WTC11 (cell line): ENCODE results near the gene C6orf136. TPM values are rescaled to one million over a fixed set of nuclear protein-coding genes. Genes with fewer than 3 reads are reported as not detected.

ENCODE experiments used
- ATAC-seq: fragments of 200-7000 bp; cut with Tn5 transposase; 2 replicates; pipeline ENCODE4 v1.10.0; 2021; ENCODE audit warnings: mild to moderate bottlenecking, moderate library complexity
- CTCF ChIA-PET: fragments of 300-600 bp; sonication (Branson Sonifier 250); formaldehyde crosslinking; loops from one replicate; lab custom pipeline; 2021; ENCODE audit warnings: antibody characterized with exemption; lab: Charles Lee
- POLR2A ChIA-PET: fragments of 350-600 bp; sonication (Branson Sonifier 250); formaldehyde crosslinking; loops from one replicate; lab custom pipeline; 2021; ENCODE audit warnings: antibody characterized with exemption; lab: Charles Lee
- DNase-seq: peaks from one replicate; pipeline ENCODE4 v3.0.0; 2021; ENCODE audit warnings: low spot score
- H3K27ac Mint-ChIP-seq: 2 replicates; pipeline ENCODE4 v1.8.0; 2021; ENCODE audit warnings: mixed read lengths
- H3K27me3 Mint-ChIP-seq: 2 replicates; pipeline ENCODE4 v1.8.0; 2021; ENCODE audit warnings: low read depth, mild to moderate bottlenecking, moderate library complexity, mixed read lengths
- H3K36me3 Mint-ChIP-seq: 2 replicates; pipeline ENCODE4 v1.8.0; 2021; ENCODE audit warnings: mixed read lengths
- H3K4me1 Mint-ChIP-seq: 2 replicates; pipeline ENCODE4 v1.8.0; 2022; ENCODE audit warnings: mixed read lengths
- H3K4me3 Mint-ChIP-seq: 2 replicates; pipeline ENCODE4 v1.8.0; 2021; ENCODE audit warnings: mild to moderate bottlenecking, moderate library complexity, mixed read lengths
- H3K9me3 Mint-ChIP-seq: 2 replicates; pipeline ENCODE4 v1.8.0; 2021; ENCODE audit warnings: mixed read lengths
- ARID4B ChIP-seq: sonication (generic); formaldehyde crosslinking; IDR thresholded peaks from 2 replicates; pipeline ENCODE4 v1.8.0; 2023; ENCODE audit warnings: missing genetic modification reagents, mild to moderate bottlenecking, borderline replicate concordance
- ERG ChIP-seq: fragments of 250-450 bp; sonication (Bioruptor Pico); IDR thresholded peaks from 2 replicates; pipeline ENCODE4 v1.8.0; 2021; ENCODE audit warnings: mild to moderate bottlenecking
- ESRRA ChIP-seq: sonication (generic); formaldehyde crosslinking; IDR thresholded peaks from 2 replicates; pipeline ENCODE4 v1.8.1; 2022; ENCODE audit warnings: mild to moderate bottlenecking, missing genetic modification reagents, borderline replicate concordance
- FOXJ3 ChIP-seq: sonication (generic); formaldehyde crosslinking; IDR thresholded peaks from 2 replicates; pipeline ENCODE4 v1.9.0; 2021; ENCODE audit warnings: missing genetic modification reagents, mild to moderate bottlenecking, borderline replicate concordance
- MLX ChIP-seq: sonication (generic); formaldehyde crosslinking; IDR thresholded peaks from 2 replicates; pipeline ENCODE4 v1.8.1; 2023; ENCODE audit warnings: mild to moderate bottlenecking, missing genetic modification reagents, moderate library complexity
- NFATC4 ChIP-seq: fragments of 250-450 bp; sonication (Bioruptor Pico); IDR thresholded peaks from 2 replicates; pipeline ENCODE4 v1.9.0; 2021; ENCODE audit warnings: mild to moderate bottlenecking
- PRDM15 ChIP-seq: sonication (generic); formaldehyde crosslinking; IDR thresholded peaks from 2 replicates; pipeline ENCODE4 v1.8.0; 2022; ENCODE audit warnings: missing genetic modification reagents
- PREB ChIP-seq: sonication (generic); formaldehyde crosslinking; IDR thresholded peaks from 2 replicates; pipeline ENCODE4 v1.8.1; 2022; ENCODE audit warnings: mild to moderate bottlenecking, missing genetic modification reagents, moderate library complexity, borderline replicate concordance
- SP1 ChIP-seq: sonication (generic); formaldehyde crosslinking; conservative IDR thresholded peaks from 2 replicates; pipeline ENCODE4 v1.8.1; 2022; ENCODE audit warnings: missing genetic modification reagents
- USF1 ChIP-seq: sonication (generic); formaldehyde crosslinking; IDR thresholded peaks from 2 replicates; pipeline ENCODE4 v1.8.0; 2022; ENCODE audit warnings: mild to moderate bottlenecking, missing genetic modification reagents
- ZBTB43 ChIP-seq: sonication (generic); formaldehyde crosslinking; IDR thresholded peaks from 2 replicates; pipeline ENCODE4 v1.8.1; 2023; ENCODE audit warnings: mild to moderate bottlenecking, missing genetic modification reagents
- ZNF121 ChIP-seq: sonication (generic); formaldehyde crosslinking; IDR thresholded peaks from 2 replicates; pipeline ENCODE4 v1.8.0; 2023; ENCODE audit warnings: missing genetic modification reagents
- ZNF232 ChIP-seq: sonication (generic); formaldehyde crosslinking; IDR thresholded peaks from 2 replicates; pipeline ENCODE4 v1.8.0; 2022; ENCODE audit warnings: mild to moderate bottlenecking, missing genetic modification reagents
- ZNF263 ChIP-seq: sonication (generic); formaldehyde crosslinking; IDR thresholded peaks from 2 replicates; pipeline ENCODE4 v1.8.1; 2022; ENCODE audit warnings: low read depth, mild to moderate bottlenecking, moderate library complexity, missing genetic modification reagents
- ZNF396 ChIP-seq: fragments of 250-450 bp; sonication (Bioruptor Pico); IDR thresholded peaks from 2 replicates; pipeline ENCODE4 v1.8.0; 2021; ENCODE audit warnings: mild to moderate bottlenecking, moderate library complexity, borderline replicate concordance
- ZNF416 ChIP-seq: fragments of 250-450 bp; sonication (Bioruptor Pico); IDR thresholded peaks from 2 replicates; pipeline ENCODE4 v1.9.0; 2021; ENCODE audit warnings: mild to moderate bottlenecking, inconsistent platforms
- ZSCAN18 ChIP-seq: fragments of 250-450 bp; sonication (Bioruptor Pico); IDR thresholded peaks from 2 replicates; pipeline ENCODE4 v2.1.2; 2022; ENCODE audit warnings: mild to moderate bottlenecking, moderate library complexity
- total RNA-seq: library from RNA; stranded (reverse); gene quantifications from 3 replicates; pipeline ENCODE4 v1.2.3, GENCODE V29; 2021

Gene C6orf136
- total RNA-seq, 1 experiment from 2014 or later: 26.5 TPM

GRCh38 chr6:30640481-30640880, 6.5 kb upstream of the C6orf136 start:
- Mint-ChIP-seq H3K36me3 (peaks cover 30% of the 10 kb centered on the region), H3K4me3 (no peak overlapping the region), H3K9me3 (no peaks in the 10 kb centered on the region), H3K27ac (no peak overlapping the region), H3K4me1 (peaks cover 2% of the 10 kb centered on the region), H3K27me3 (no peaks in the 10 kb centered on the region)
- DNase-seq (no peak), ATAC-seq (no peak)
- ChIA-PET POLR2A (no interaction called here), CTCF (interaction anchor here (1.5 kb wide), 1 partner anchor 39 kb away, joined by 4 read pairs; no protein-coding TSS in a partner anchor)
- no peak for TF ChIP-seq ZSCAN18 (CRISPR knock-in tag)
- TF ChIP-seq ARID4B (CRISPR knock-in tag): no peak

- POLR2A ChIA-PET: no interaction called here
- Mint-ChIP-seq H3K36me3 (peaks cover 28% of the 10 kb centered on the region), H3K27ac (peak overlapping the region; percentile 27; the same call in 1 of the 2 replicates), H3K9me3 (no peaks in the 10 kb centered on the region), H3K27me3 (no peaks in the 10 kb centered on the region), H3K4me1 (peaks cover 8% of the 10 kb centered on the region), H3K4me3 (no peak overlapping the region)
- no peak for ATAC-seq
- no peak for DNase-seq
- CTCF ChIA-PET: interaction anchor here (1.5 kb wide), 1 partner anchor 38 kb away, joined by 4 read pairs; no protein-coding TSS in a partner anchor
- TF ChIP-seq PRDM15 (CRISPR knock-in tag) (no peak), ZNF263 (CRISPR knock-in tag) (no peak), ZSCAN18 (CRISPR knock-in tag) (no peak), MLX (CRISPR knock-in tag) (no peak), FOXJ3 (CRISPR knock-in tag) (no peak), NFATC4 (CRISPR knock-in tag) (no peak), SP1 (CRISPR knock-in tag) (no peak), ZBTB43 (CRISPR knock-in tag) (no peak), PREB (CRISPR knock-in tag) (no peak), ZNF121 (no peak), ERG (CRISPR knock-in tag) (no peak), USF1 (CRISPR knock-in tag) (no peak), ZNF396 (CRISPR knock-in tag) (no peak), ESRRA (CRISPR knock-in tag) (no peak), ZNF232 (CRISPR knock-in tag) (no peak), ZNF416 (CRISPR knock-in tag) (no peak)
Observed at GRCh38 chr6:30641048-30641447, 5.9 kb upstream of the C6orf136 start.
